Astrocyte (in vitro differentiated cells and primary cell): ENCODE data around the gene MAPK12. TPM values are rescaled to one million over a fixed set of nuclear protein-coding genes. Genes with fewer than 3 reads are reported as not detected.

Experiments used
- DNase-seq: peaks from one replicate; pipeline ENCODE4 v3.0.0-alpha.2; 2010; ENCODE audit warnings: low read depth
- FAIRE-seq: peaks from 2 replicates; lab custom pipeline; 2011; peaks lifted over from hg19 to GRCh38; lab: Jason Lieb, UNC
- H2AFZ ChIP-seq: 2 replicates; pipeline ENCODE4 v1.6.0; 2012; ENCODE audit warnings: low read depth, low read length, inconsistent platforms
- H3K27ac ChIP-seq: 2 replicates; pipeline ENCODE4 v1.5.1; 2011; ENCODE audit warnings: low read depth, low read length, inconsistent platforms
- H3K27me3 ChIP-seq: 2 replicates; pipeline ENCODE4 v1.6.0; 2011; ENCODE audit warnings: low read length, inconsistent platforms; ENCODE audit not compliant: insufficient read depth
- H3K36me3 ChIP-seq: 2 replicates; pipeline ENCODE4 v1.5.1; 2011; ENCODE audit warnings: low read length, inconsistent platforms; ENCODE audit not compliant: insufficient read depth
- H3K4me1 ChIP-seq: 2 replicates; pipeline ENCODE4 v1.5.1; 2011; ENCODE audit warnings: low read length, inconsistent platforms; ENCODE audit not compliant: insufficient read depth
- H3K4me2 ChIP-seq: 2 replicates; pipeline ENCODE4 v1.6.0; 2012; ENCODE audit warnings: low read length, inconsistent platforms
- H3K4me3 ChIP-seq: 2 replicates; pipeline ENCODE4 v1.5.1; 2011; ENCODE audit warnings: low read depth, mild to moderate bottlenecking, low read length, inconsistent platforms; ENCODE audit not compliant: insufficient read depth
- H3K79me2 ChIP-seq: 2 replicates; pipeline ENCODE4 v1.6.0; 2012; ENCODE audit warnings: mild to moderate bottlenecking, low read length, inconsistent platforms; ENCODE audit not compliant: insufficient read depth
- H3K9ac ChIP-seq: 2 replicates; pipeline ENCODE4 v1.6.0; 2012; ENCODE audit warnings: mild to moderate bottlenecking, low read length, inconsistent platforms
- H3K9me3 ChIP-seq: 2 replicates; pipeline ENCODE4 v1.5.1; 2012; ENCODE audit warnings: low read depth, mild to moderate bottlenecking, low read length, inconsistent platforms; ENCODE audit not compliant: insufficient read depth
- H4K20me1 ChIP-seq: 2 replicates; pipeline ENCODE4 v1.6.0; 2012; ENCODE audit warnings: low read length, inconsistent platforms; ENCODE audit not compliant: insufficient read depth
- H3K27ac Mint-ChIP-seq: one replicate; pipeline ENCODE4 v1.8.0; 2021; ENCODE audit warnings: mild to moderate bottlenecking, mixed read lengths; ENCODE audit not compliant: unreplicated experiment
- H3K27me3 Mint-ChIP-seq: one replicate; pipeline ENCODE4 v1.8.0; 2021; ENCODE audit warnings: low read depth, mixed read lengths; ENCODE audit not compliant: unreplicated experiment
- H3K36me3 Mint-ChIP-seq: one replicate; pipeline ENCODE4 v1.8.0; 2021; ENCODE audit warnings: low read depth, mixed read lengths; ENCODE audit not compliant: unreplicated experiment
- H3K4me1 Mint-ChIP-seq: one replicate; pipeline ENCODE4 v1.8.0; 2021; ENCODE audit warnings: low read depth, mixed read lengths; ENCODE audit not compliant: unreplicated experiment
- H3K4me3 Mint-ChIP-seq: one replicate; pipeline ENCODE4 v1.8.0; 2021; ENCODE audit warnings: mild to moderate bottlenecking, moderate library complexity, mixed read lengths; ENCODE audit not compliant: unreplicated experiment
- H3K9me3 Mint-ChIP-seq: one replicate; pipeline ENCODE4 v1.8.0; 2021; ENCODE audit warnings: mild to moderate bottlenecking, mixed read lengths; ENCODE audit not compliant: unreplicated experiment
- CTCF ChIP-seq: IDR thresholded peaks from 2 replicates; pipeline ENCODE4 v1.5.1; 2011; ENCODE audit warnings: low read depth, mild to moderate bottlenecking, inconsistent platforms, low read length, moderate library complexity; ENCODE audit not compliant: insufficient read depth
- EZH2 ChIP-seq: IDR thresholded peaks from 2 replicates; pipeline ENCODE4 v1.6.1; 2012; ENCODE audit warnings: mild to moderate bottlenecking, low read length, inconsistent platforms; ENCODE audit not compliant: insufficient read depth
- total RNA-seq: library from RNA; stranded (reverse); gene quantifications from 2 replicates; pipeline ENCODE4 v1.2.1, GENCODE V29; 2021

MAPK12 gene
- total RNA-seq, 1 donor from 2014 or later: 36.4 TPM

GRCh38 chr22:50282361-50283155, 21.1 kb upstream of the MAPK12 start:
- Histone ChIP-seq H3K27me3 (no peaks in the 10 kb centered on the region), H4K20me1 (peaks cover 41% of the 10 kb centered on the region), H3K4me1 (peaks cover 14% of the 10 kb centered on the region), H3K9me3 (no peaks in the 10 kb centered on the region), H3K27ac (peak overlapping the region; percentile 45), H3K4me2 (peak overlapping the region; percentile 66), H2AFZ (no peak overlapping the region), H3K9ac (peak overlapping the region; percentile 47), H3K4me3 (no peak overlapping the region), H3K79me2 (peaks cover 21% of the 10 kb centered on the region), H3K36me3 (peaks cover 12% of the 10 kb centered on the region)
- FAIRE-seq (no peak), DNase-seq (peak; percentile 78)
- Mint-ChIP-seq H3K4me1 (peaks cover 2% of the 10 kb centered on the region), H3K27me3 (no peaks in the 10 kb centered on the region), H3K36me3 (no peaks in the 10 kb centered on the region), H3K4me3 (no peak overlapping the region), H3K27ac (peak overlapping the region; percentile 34), H3K9me3 (no peaks in the 10 kb centered on the region)
- TF ChIP-seq CTCF: no peak
- TF ChIP-seq EZH2: no peak

- no peak for TF ChIP-seq CTCF
- TF ChIP-seq EZH2: no peak
- no peak overlapping the region for H3K27ac ChIP-seq
- peaks cover 21% of the 10 kb centered on the region for H3K79me2 ChIP-seq
- H4K20me1 ChIP-seq: peaks cover 41% of the 10 kb centered on the region
- no peak overlapping the region for H3K4me3 ChIP-seq
- DNase-seq (no peak), FAIRE-seq (no peak)
- H3K4me1 ChIP-seq: peaks cover 14% of the 10 kb centered on the region
- no peaks in the 10 kb centered on the region for H3K9me3 ChIP-seq
- Mint-ChIP-seq H3K4me3 (no peak overlapping the region), H3K36me3 (peaks cover 2% of the 10 kb centered on the region), H3K9me3 (no peaks in the 10 kb centered on the region), H3K27ac (no peak overlapping the region), H3K27me3 (no peaks in the 10 kb centered on the region), H3K4me1 (peaks cover 2% of the 10 kb centered on the region)
- peaks cover 12% of the 10 kb centered on the region for H3K36me3 ChIP-seq
- peak overlapping the region; percentile 66 for H3K4me2 ChIP-seq
- no peaks in the 10 kb centered on the region for H3K27me3 ChIP-seq
- H3K9ac ChIP-seq: no peak overlapping the region
- no peak overlapping the region for H2AFZ ChIP-seq
Measured at GRCh38 chr22:50281957-50282356, 20.5 kb upstream of the MAPK12 start.

- peaks cover 17% of the 10 kb centered on the region for H3K79me2 ChIP-seq
- no peaks in the 10 kb centered on the region for H3K9me3 Mint-ChIP-seq
- no peak overlapping the region for H2AFZ ChIP-seq
- TF ChIP-seq CTCF: no peak
- H3K27me3 Mint-ChIP-seq: no peaks in the 10 kb centered on the region
- no peak overlapping the region for H3K4me3 Mint-ChIP-seq
- FAIRE-seq (no peak), DNase-seq (no peak)
- H4K20me1 ChIP-seq: peaks cover 41% of the 10 kb centered on the region
- no peak overlapping the region for H3K4me3 ChIP-seq
- peaks cover 12% of the 10 kb centered on the region for H3K36me3 ChIP-seq
- no peak overlapping the region for H3K27ac Mint-ChIP-seq
- H3K4me2 ChIP-seq: no peak overlapping the region
- H3K4me1 Mint-ChIP-seq: peaks cover 2% of the 10 kb centered on the region
- peaks cover 2% of the 10 kb centered on the region for H3K36me3 Mint-ChIP-seq
- no peaks in the 10 kb centered on the region for H3K9me3 ChIP-seq
- no peak overlapping the region for H3K27ac ChIP-seq
- no peak overlapping the region for H3K9ac ChIP-seq
- no peaks in the 10 kb centered on the region for H3K27me3 ChIP-seq
- peaks cover 14% of the 10 kb centered on the region for H3K4me1 ChIP-seq
Measured at GRCh38 chr22:50281384-50281760, 19.9 kb upstream of the MAPK12 start.
